Measurements from ENCODE around the gene GAP43. TPM values are rescaled to one million over a fixed set of nuclear protein-coding genes. Genes with fewer than 3 reads are reported as not detected.

Gene GAP43
- total and polyA plus RNA-seq, 2 of the 13 experiments (the other 11 are each of a cell fraction or from before 2014, with no cell fraction given): not detected

DNA sequence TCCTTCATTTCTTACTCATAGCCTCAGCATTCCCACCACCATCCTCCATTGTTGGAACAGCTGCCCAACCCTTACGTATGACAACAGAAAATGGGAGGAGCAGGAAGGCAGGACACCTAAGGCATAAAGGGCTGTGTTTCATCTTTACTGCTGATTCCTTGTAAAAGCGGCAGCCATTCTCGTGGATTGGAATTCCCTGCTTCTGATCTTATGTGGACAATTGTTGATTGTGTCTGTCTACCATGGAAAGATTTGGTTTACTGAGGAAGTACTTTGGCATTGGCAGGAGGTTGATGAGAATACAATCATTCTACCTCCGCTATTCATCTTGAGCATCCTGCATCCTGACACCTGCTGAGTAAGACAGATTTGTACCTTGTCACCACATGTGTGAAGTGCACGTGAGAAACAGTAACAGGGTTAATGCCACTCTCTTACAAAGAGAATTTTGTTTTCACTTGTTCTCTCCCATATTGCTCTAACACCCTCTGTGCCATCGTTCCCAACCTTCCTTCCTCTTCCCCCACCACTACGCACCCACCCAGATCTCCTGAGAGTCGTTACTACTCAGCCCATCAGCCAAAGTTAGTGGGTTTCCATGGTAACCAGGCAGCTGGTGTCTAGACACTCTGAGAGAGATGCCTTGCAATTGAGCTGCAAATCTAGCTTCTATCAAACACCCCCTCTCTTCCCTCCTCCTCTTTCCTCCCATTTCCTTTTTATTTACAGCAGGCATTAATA lies 75.7 kb downstream of the GAP43 start:
- no peaks in the 10 kb centered on the region for H3K79me2 ChIP-seq (ENCODE audit: insufficient read depth, low read length)
- POLR2A ChIA-PET: no interaction called here
- no TSS peak for BruUV-seq (replicated peaks)
- DNase-seq (ENCODE audit: low spot score): no peak
- no peak overlapping the region for H3K4me3 ChIP-seq (replicated peaks in 1 of 3; ENCODE audit: insufficient read depth in 1 of 3, low read depth in 2 of 3, low read length in 3 of 3)
- TF ChIP-seq ZNF17 (CRISPR knock-in tag; IDR thresholded peaks at IDR 0.05): no peak
- TF ChIP-seq RFX1 (IDR thresholded peaks at IDR 0.05): peak; percentile 6; the same call in 1 of the 2 replicates
- no peak for ATAC-seq
- H3K36me3 ChIP-seq (replicated peaks in 1 of 2; ENCODE audit: control insufficient read depth in 1 of 2, insufficient read depth in 2 of 2, low read length in 2 of 2): no peaks in the 10 kb centered on the region
- no peak overlapping the region for H3K4me2 ChIP-seq (ENCODE audit: low read depth, low read length)
- H3K4me1 ChIP-seq (ENCODE audit: insufficient read depth, low read length): no peaks in the 10 kb centered on the region
- no peaks in the 10 kb centered on the region for H3K27me3 ChIP-seq (ENCODE audit: control insufficient read depth in 1 of 2, insufficient read depth in 2 of 2, low read length in 2 of 2)
- no peak for FAIRE-seq
- H4K20me1 ChIP-seq (ENCODE audit: insufficient read depth, low read length): no peaks in the 10 kb centered on the region
- WGBS (ENCODE audit: low lambda C conversion rate): 63% methylated on average over 8 of the region's 8 CpGs
- intact Hi-C loops (cut with micrococcal nuclease; ENCODE audit: unreplicated experiment): loop anchor here (10.0 kb wide), 1 partner anchor 1324 kb away; no protein-coding TSS in a partner anchor
- in situ Hi-C loops (cut with HindIII; ENCODE audit: extremely low pct_ligation_motif_present, low pct_unique_long_range_greater_than_20kb): loop anchor here (25.0 kb wide), 1 partner anchor 612 kb away; no protein-coding TSS in a partner anchor
- H3K9me3 ChIP-seq (ENCODE audit: low read length): peaks cover 11% of the 10 kb centered on the region
- CTCF ChIA-PET (ENCODE audit: low intra/inter-chr PET ratio, low total read pairs): no interaction called here
- no peak overlapping the region for H3K27ac ChIP-seq (ENCODE audit: extremely low read length, insufficient read depth, low read length)
- H3K9ac ChIP-seq (ENCODE audit: insufficient read depth, low read depth, low read length): no peak overlapping the region
- H2AFZ ChIP-seq (ENCODE audit: low read length): no peak overlapping the region

DNA sequence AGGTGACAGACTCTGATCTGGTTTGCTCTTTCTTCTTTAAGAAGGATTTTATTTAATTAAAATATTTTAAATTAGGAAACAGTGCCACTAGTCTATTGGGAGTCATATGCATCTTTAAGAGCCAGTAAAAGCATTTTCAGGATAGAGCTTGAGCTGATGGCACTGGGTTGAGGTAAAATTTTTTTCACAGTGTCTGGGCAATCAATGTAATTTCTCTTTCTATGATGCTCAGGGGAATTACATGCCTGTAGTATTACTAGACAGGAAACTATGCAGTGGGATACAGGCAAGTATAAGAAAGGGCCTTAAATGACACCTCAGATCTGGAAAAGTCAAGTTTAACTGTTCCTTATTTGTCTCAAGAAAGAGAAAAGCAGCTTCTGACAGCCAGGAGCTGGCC lies 76.4 kb downstream of the GAP43 start:
- no peaks in the 10 kb centered on the region for H3K27me3 ChIP-seq (ENCODE audit: control insufficient read depth in 1 of 2, insufficient read depth in 2 of 2, low read length in 2 of 2)
- no peak overlapping the region for H3K9ac ChIP-seq (ENCODE audit: insufficient read depth, low read depth, low read length)
- CTCF ChIA-PET (ENCODE audit: low intra/inter-chr PET ratio, low total read pairs): no interaction called here
- H2AFZ ChIP-seq (ENCODE audit: low read length): no peak overlapping the region
- no peak overlapping the region for H3K27ac ChIP-seq (ENCODE audit: extremely low read length, insufficient read depth, low read length)
- POLR2A ChIA-PET: no interaction called here
- H3K9me3 ChIP-seq (ENCODE audit: low read length): peaks cover 11% of the 10 kb centered on the region
- H3K79me2 ChIP-seq (ENCODE audit: insufficient read depth, low read length): no peaks in the 10 kb centered on the region
- TF ChIP-seq, protein P1, sequence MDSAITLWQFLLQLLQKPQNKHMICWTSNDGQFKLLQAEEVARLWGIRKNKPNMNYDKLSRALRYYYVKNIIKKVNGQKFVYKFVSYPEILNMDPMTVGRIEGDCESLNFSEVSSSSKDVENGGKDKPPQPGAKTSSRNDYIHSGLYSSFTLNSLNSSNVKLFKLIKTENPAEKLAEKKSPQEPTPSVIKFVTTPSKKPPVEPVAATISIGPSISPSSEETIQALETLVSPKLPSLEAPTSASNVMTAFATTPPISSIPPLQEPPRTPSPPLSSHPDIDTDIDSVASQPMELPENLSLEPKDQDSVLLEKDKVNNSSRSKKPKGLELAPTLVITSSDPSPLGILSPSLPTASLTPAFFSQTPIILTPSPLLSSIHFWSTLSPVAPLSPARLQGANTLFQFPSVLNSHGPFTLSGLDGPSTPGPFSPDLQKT (CRISPR knock-in tag; IDR thresholded peaks at IDR 0.05; ENCODE audit: borderline replicate concordance): no peak
- TF ChIP-seq ZNF552 (CRISPR knock-in tag; IDR thresholded peaks at IDR 0.05; ENCODE audit: borderline replicate concordance) (no peak), ZSCAN30 (CRISPR knock-in tag; IDR thresholded peaks at IDR 0.05) (no peak), PRMT3 (CRISPR knock-in tag; IDR thresholded peaks at IDR 0.05; ENCODE audit: borderline replicate concordance, low read depth) (no peak), ELF1 (CRISPR knock-in tag; IDR thresholded peaks at IDR 0.05) (no peak), GTF3A (CRISPR knock-in tag; conservative IDR thresholded peaks at IDR 0.05) (no peak), SMARCE1 (IDR thresholded peaks at IDR 0.05; ENCODE audit: borderline replicate concordance) (no peak), TGIF2 (CRISPR knock-in tag; IDR thresholded peaks at IDR 0.05) (no peak)
- no peaks in the 10 kb centered on the region for H4K20me1 ChIP-seq (ENCODE audit: insufficient read depth, low read length)
- no peak for DNase-seq (ENCODE audit: low spot score)
- 0 out of 2 replicates have a peak, but pooled peaks cover under 1% of the 10 kb centered on the region for H3K4me1 ChIP-seq (ENCODE audit: insufficient read depth, low read length)
- no peaks in the 10 kb centered on the region for H3K36me3 ChIP-seq (replicated peaks in 1 of 2; ENCODE audit: control insufficient read depth in 1 of 2, insufficient read depth in 2 of 2, low read length in 2 of 2)
- intact Hi-C loops (cut with micrococcal nuclease; ENCODE audit: unreplicated experiment): loop anchor here (10.0 kb wide), 1 partner anchor 1325 kb away; no protein-coding TSS in a partner anchor
- H3K4me3 ChIP-seq (replicated peaks in 1 of 3; ENCODE audit: insufficient read depth in 1 of 3, low read depth in 2 of 3, low read length in 3 of 3): no peak overlapping the region
- FAIRE-seq: no peak
- in situ Hi-C loops (cut with HindIII; ENCODE audit: extremely low pct_ligation_motif_present, low pct_unique_long_range_greater_than_20kb): loop anchor here (25.0 kb wide), 1 partner anchor 612 kb away; no protein-coding TSS in a partner anchor
- H3K4me2 ChIP-seq (ENCODE audit: low read depth, low read length): no peak overlapping the region
- no peak for ATAC-seq
- no TSS peak for BruUV-seq (replicated peaks)
